HG02885 (cell line): ENCODE measurements around the gene RETSAT.
"Not testable (repeated sequence)": the region's sequence is repeated elsewhere in the genome, so short reads cannot be mapped to it uniquely, and the experiment has no call there.

ENCODE experiments used
- ATAC-seq: cut with Tn5 transposase; IDR thresholded peaks from one replicate; pipeline ENCODE4 v1.9.1; 2021; ENCODE audit warnings: mild to moderate bottlenecking; ENCODE audit not compliant: unreplicated experiment, poor library complexity

The RETSAT gene

DNA sequence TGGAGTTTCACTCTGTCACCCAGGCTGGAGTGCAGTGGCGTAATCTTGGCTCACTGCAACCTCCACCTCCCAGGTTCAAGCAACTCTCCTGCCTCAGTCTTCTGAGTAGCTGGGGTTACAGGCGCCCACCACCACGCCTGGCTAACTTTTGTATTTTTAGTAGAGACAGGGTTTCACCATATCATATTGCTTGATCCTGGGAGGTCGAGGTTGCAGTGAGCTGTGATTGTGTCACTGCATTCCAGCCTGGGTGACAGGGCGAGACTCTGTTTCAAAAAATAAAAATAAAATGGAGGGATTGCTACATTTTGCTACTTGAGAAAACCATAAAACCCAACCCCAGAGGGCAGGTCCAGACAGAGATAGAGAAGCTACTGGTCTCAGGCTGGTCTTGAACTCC lies 28.8 kb upstream of the RETSAT start:
- not testable (repeated sequence) for ATAC-seq

DNA sequence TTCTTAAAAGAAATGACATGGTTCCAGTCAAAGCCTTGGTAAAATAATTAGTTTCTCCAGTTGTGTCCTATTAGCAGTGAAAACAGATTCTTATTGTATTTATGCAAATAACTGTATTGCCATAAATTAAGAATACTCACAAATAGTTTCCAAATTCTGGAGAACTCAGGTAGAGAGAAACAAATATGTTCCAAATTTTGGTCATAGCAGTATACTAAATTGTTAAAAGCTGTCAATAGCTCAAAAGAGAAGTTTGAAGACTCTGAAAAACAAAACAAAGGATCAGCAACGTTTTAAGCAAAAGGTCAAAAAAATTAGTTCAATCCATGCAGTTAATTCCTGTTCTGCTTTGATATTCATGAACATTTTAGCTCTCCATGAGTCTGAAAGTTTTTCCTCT lies 25.7 kb upstream of the RETSAT start:
- no peak for ATAC-seq

DNA sequence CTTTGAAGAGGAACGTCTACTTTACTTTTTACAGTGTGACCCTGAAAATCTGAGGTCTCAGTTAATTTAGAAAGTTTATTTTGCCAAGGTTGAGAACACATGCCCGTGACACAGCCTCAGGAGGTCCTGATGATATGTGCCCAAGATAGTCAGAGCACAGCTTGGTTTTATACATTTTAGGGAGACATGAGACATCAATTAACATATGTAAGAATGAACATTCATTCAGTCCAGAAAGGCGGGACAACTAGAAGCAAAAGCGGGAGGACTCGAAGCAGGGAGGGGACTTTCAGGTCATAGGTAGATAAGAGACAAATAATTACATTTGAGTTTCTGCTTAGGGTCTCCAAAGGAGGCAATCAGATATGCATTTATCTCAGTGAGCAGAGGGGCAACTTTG lies 23.9 kb upstream of the RETSAT start:
- ATAC-seq: no peak

DNA sequence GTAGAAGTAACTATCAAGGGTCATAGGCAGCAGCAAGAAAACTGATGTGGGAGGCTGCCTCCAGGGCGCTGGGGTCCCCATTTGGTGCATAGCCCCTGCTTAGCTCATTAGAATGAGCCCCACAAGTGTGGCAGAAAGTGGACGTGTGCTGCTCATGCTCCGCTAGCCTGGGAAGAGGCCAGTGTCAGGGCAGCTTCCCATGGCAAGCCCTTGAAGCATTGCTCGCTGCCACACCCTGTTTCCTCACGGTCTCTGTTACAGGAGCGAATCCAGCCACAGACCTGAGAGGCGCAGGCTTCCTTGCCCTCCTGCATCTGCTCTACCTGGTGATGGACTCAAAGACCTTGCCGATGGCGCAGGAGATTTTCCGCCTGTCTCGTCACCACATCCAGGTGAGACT lies 22.8 kb upstream of the RETSAT start:
- no peak for ATAC-seq

DNA sequence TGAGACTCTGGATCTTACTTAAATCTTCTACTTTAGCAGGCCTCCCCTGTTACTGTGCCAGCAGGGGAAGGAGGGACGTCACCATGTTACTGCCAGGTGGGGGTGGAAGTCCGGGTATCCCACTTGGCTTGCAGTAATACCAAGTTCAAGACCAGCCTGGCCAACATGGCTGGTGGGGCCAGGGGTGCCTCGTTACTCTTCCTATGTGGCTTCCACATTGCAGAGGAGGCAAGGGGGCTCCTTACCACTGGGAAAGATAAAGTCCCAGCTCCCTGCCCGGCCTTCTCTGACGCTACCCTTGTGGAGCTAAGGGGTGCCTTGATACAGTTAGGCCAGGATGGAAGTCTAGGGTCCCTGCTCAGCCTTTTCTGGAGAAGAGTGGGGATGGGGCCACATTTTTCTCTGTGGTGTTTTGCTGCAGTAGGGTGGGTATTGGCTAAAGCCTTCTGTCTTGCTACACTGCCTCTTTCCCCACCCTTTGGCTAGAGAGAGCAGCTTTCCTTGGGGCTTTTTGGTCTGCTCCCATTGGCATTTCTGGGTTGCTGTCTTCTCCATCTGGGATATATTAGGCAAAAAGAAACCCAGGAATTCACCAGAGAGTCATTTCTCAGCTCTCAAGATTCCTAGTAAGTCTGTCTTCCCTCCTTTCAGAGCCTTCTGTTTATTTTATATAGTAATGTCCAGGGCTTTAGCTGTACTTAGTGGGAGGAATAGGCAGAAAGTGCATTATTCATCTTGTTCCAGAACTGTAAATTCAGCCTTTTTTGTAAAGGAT lies 22.1 kb upstream of the RETSAT start:
- no peak for ATAC-seq

DNA sequence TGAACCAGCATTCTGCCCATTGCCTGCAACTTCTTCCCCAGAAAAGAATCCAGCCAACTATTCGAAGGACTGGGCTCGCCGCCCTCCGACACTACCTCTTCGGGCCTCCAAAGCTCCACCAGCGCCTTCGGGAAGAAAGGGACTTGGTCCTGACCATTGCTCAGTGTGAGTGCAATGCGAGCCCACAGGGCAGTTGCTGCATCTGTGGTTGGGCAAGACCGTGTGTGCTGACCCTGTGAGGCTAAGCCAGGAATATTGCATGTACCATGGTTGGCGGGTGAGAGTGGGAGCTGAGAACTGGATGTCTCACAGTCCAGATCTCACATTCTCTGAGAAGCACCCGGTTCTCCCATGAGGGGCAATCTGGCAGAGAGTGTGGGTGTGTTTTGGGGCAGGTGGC lies 16.7 kb upstream of the RETSAT start:
- ATAC-seq: no peak

DNA sequence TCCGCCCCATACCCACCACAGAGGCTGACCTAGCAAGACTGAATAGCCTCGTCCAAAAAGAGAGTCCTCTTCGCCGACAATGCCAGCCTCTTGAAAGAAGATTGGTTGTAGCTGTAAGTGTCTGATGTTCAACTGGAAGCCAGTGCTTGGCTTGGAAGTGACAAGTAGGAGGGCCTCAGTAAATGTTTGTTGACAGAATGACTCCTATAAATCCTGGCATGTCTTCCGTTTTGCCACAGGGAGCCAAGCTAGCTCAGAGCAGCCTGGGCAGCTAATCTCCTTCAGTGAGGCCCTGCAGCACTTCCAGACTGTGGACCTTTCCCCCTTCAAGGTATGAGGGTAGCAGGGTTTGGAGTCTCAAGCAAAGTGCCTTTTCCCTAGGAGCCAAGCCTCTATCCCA lies 15.2 kb upstream of the RETSAT start:
- ATAC-seq: no peak

DNA sequence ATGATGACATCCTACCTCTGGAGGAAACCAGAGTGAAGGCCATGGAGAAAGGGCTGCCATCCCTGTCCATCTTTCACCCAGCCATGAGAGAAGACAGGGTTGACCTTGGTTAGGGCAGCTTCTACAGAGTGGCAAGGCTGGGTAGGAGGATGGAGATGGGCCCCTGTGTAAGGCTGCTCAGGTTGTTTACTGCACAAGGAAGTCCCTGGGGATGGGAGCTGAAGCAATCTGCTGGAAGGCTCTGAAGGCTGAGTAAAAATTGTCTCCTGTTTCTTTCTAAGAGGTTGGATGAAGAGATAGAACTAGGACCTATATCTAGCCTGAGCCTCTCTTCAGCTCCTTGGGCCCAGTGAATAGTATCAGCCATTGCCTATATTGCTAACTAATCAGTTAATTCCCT lies 14.6 kb upstream of the RETSAT start:
- ATAC-seq: no peak

DNA sequence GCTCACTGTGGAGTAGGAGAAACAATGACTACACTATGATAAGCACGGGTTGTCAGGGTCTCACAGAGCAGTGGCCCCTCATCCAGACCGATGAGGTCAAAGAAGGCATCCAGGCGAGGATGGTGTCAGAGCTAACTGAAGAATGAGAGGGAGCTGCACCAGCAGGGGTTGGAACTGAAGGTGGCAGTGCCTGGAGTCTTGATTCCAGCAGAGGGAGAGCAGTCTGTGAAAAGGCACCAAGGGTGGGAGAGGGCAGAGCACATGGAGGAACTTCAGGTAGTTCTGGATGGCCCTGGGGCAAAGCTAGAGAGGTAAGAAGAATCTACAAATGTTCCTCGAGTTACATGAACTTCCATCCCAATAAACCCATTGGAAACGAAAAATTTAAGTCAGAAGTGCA lies 12.9 kb upstream of the RETSAT start:
- no peak for ATAC-seq

DNA sequence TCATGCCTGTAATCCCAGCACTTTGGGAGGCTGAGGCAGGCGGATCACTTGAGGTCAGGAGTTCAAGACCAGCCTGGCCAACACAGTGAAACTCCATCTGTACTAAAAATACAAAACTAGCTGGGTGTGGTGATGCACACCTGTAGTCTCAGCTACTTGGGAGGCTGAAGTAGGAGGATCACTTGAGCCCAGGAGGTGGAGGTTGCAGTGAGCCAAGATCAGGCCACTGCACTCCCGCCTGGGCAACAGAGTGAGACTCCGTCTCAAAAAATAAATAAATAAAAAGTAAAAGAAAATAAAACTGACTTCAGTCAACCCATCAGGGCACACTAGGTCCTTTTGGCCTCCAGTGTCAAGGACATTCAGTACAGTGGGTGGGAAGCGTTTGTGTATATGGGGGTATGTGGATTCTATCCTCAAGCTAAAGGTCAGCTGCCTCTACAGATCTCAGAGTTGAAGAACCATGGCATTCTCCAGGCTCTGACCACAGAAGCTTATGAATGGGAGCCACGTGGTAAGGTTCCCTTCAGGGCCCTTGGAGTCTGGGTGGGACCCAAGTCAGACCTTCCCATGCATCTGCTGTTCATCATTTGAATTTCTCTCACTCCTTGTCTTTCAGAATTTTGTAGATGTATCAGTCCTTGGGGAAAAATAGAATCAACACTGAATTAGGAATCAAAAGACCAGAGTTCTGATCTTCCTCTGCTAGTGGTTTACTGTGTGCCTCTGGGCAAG lies 8.5 kb upstream of the RETSAT start:
- not testable (repeated sequence) for ATAC-seq

DNA sequence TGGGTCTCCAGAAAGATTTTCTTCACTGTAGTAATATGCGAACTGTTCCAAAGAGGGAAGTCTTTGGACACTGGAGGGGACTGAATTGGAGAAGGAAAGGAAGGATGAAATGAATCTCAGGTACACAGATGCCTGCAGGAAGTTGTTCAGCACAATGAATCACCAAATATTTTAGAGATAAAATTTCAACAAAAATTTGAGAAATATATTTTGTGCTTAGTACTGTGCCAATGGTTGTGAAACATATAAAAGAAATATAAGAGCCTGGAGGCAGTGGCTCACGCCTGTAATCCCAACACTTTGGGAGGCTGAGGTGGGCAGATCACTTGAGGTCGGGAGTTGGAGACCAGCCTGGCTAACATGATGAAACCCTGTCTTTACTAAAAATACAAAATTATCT lies 3.4 kb upstream of the RETSAT start:
- ATAC-seq: no peak

DNA sequence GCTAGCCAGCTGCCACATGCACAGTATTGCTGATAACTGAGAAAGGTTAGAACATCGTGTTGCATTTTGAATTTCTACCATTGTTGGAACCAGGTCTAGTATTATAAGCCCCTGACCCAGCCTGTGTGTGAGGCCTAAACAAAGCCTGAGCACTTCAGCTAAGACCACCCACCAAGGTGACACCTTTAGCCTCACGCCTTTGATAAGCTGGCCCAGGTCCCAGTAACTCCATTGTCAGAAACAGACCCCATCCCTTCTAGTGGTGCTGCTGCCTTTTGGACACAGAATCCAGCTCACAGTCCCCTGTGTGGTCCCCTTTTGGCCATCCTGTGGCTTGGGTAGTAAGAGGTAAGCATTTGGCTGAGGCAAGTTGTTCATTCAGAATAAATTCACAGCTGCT lies 1.9 kb upstream of the RETSAT start:
- no peak for ATAC-seq

DNA sequence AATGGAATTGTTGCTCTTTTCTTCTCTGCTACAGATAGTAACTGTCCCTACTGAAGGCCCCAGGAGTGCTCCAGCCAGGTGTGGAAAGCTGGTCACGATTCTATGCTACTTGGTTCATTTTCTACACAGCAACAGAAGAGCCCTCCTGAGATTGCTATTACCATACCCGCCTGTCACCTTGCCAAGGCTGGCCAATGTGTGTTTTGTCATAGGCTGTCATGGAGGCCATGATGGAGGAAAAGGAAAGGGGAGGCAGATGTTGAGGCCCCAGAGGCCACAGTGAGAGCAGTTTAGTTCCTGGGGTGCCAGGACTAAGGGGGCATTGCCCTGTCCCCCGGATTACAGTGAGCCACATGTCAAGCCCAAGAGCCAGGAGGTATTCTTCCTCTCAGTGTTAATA lies 1.2 kb upstream of the RETSAT start:
- no peak for ATAC-seq

DNA sequence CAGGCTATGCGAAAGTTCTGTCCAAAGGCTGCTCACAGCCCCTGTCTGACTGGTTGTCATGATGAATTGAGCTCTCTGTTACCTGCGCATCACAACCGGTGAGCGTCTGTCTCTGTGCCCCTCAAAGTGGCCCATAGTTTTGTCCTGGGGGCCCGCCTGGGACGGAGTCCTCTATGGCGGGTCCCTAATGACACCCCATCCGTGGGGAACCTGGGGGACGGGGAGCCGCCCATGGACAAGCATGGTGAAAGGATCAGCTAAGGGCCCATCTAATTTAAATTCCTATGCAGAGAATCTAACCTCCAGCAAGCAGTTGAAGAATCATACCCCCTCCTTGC lies 714 bp upstream of the RETSAT start:
- no peak for ATAC-seq

DNA sequence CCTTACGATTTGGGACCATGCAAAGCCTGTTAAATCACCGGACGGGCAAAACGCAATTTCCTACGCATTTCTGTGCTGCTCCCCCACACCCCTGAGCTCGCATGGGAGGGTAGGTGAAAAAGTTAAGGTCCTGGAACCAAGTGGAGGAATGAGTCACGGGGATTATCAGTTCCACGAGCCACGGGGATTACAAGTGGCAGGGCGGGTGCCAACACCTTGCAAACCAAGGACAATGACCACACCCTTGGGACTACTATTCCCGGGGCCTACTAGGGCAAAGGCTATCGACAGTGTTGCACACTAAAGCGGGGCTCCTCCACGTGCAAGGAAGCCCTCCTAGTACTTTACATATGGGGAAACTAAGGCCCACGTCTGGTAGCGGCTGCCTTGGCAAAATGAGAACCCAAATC lies 447 bp downstream of the RETSAT start:
- ATAC-seq: peak; percentile 12

DNA sequence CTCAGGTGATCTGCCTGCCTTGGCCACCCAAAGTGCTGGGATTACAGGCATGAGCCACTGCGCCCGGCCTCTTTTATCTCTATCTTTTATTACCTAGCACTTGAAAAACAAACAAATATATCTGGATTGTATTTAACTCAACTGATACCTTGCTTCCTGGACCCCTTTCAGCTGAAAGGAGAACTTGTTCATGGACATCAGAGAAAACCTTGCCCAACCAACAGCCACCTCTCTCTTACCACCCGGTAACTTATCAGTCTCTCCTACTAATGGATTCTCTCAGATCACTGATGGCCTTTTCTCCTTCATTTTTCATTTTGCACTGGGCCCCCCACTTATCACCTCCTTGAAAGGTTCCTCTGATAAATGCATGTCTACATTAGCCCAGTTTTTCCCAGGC lies 6.7 kb downstream of the RETSAT start:
- no peak for ATAC-seq

DNA sequence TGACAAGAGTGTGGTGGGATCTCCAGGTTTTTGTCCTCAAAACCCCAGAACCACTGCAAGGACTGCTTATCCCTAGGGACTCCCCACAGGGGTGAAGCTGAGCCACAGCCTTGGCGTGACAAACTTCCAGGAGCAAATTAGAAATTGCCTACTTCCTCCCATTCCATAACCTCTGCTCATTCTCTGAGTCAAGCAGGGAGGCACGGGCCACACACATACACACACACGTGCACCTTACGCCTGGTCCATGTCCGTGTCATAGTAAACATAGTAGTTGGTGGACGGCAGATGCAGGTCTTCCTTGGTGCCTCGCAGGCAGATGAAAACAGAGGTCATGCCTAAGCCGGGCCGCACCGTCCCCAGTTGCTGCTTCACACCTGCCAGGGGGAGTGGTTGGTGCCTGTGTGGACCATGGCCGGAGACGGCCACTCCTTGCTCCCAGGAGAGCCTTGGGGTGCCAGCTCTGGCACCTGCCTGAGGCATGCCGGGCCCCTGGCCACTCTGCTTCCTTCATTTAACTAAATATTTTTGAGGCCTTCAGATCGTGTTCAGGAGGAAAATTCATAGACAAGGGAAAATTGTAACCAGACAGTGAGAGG lies 9.9 kb downstream of the RETSAT start:
- ATAC-seq: no peak

DNA sequence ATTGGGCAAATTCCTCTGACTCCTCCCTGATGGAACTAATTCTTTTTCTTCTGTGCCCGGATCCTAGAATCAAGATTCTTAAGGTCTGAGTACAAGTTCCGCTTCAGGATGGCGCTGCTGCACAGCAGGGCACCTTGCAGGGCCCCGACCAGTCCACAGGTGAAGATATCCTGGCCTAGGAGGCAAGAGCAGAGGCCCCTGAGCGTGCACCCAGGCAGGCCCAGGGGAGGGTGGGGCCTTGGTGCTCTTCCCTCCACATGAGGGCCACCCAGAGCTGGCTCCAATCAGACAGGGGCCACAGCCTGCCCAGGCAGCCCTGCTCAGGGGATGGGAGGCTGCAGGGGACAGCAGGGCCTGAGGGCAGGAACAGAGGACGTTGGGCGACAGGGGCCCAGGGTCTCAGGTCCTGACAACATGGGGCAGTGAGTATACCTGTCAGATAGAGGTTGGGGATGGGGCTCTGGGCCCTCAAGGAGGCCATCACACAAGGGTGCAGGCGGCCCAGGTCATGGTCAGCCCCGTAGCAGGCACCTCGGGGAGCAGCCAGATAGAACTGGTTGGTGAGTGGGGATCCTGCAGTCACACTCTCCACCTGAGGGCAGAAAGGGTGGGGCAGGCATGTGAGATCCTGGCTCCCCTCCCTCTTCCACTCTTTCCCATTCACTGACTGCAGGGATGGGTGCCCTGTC lies 11.0 kb downstream of the RETSAT start:
- not testable (repeated sequence) for ATAC-seq

DNA sequence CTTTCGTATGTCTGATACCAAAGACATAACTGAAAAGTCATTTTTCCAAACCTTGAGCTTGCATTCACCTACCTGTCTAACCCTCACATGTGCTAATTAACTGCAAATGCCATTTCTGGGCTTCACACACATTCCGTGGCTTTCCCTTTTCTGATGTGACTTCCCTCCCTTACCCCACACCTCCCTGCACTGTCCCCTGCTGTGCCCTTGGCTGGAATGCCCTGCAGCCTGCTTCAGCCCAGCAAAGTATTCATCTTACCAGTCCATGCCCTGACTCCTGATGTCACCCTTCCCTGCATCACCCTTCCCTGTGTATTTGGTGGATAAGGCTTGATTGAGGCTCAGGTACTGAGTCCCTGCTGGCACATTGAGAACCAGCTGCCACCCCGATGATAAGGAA lies 12.2 kb downstream of the RETSAT start:
- no peak for ATAC-seq

DNA sequence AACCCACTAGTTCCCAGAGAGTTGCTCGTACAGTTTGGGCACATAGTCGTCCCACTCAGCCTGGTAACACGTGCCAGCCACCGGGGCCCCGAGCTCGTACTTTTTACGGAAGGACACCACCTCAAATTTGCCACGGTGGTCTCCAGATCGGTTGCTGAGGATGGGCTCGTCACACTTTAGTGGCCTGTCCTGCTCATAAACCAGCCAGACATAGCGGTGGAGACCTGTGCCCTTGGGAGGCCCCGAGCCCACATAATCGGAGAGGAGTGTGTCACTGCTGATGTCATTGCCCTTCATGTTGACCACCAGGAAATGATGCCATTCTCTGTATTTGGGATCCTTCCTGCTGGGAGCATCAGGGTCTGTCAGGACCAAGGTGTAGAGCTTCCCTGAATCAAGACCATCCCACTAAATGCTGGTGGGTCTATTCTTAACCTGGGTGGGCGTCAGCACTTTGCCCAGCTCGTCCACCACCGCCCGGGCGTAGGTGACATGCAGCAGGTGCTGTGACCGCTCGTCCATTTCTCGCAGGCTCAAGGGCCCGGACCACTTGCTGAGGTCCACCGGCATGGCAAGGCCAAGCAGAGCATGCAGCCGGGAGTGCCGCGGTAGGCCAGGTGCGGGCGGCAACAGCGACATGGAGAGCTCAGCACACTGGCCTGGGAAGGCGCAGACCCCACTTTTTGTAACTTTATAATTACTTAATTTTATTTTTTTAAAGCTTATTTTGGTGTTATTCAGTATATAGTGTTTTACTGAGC lies 12.9 kb downstream of the RETSAT start:
- no peak for ATAC-seq
